Left kidney (tissue), 2 donors: ENCODE measurements around the gene KRT75. TPM values are rescaled to one million over a fixed set of nuclear protein-coding genes. Genes with fewer than 3 reads are reported as not detected.
A peak's percentile ranks its signal among the peaks of the same experiment; 100 is the strongest.
"Not testable (repeated sequence)": the region's sequence is repeated elsewhere in the genome, so short reads cannot be mapped to it uniquely, and the experiment has no call there.

Source experiments
- DNase-seq: peaks from one replicate; pipeline ENCODE4 v3.0.0-alpha.2; 2013
- polyA plus RNA-seq: library from polyadenylated mRNA; unstranded; fragments of 120-200 nt; gene quantifications from one replicate; pipeline ENCODE4 v1.2.1, GENCODE V29; 2013; ENCODE audit not compliant: insufficient read length

KRT75 gene
- polyA plus RNA-seq, 1 donor: not detected

GRCh38 chr12:52415870-52416750 lies 18.1 kb downstream of the KRT75 start:
- peak; percentile 62 for DNase-seq

DNA sequence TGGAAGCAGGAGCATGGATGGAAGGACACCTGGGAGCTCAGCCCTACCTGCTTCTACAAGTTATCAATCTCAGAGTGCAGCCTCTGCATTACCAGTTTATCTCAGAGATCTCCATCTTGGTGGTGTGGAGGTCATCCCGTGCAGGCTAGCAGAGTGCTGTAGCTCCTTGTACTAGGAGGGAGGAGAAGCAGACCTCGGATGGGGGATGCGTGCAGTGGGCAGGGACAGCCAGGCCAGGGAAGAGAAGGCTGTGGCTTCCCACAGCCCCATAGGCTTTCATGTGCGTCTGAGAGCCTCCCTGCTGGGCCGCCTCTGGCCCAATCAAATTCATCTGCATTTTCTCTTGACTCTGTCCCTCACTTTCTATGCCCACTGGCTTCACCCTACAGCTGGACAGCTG lies 19.2 kb downstream of the KRT75 start:
- DNase-seq: no peak

- DNase-seq: no peak
These were observed 20.3 kb downstream of the KRT75 start for GRCh38 chr12:52413782-52414345.

DNA sequence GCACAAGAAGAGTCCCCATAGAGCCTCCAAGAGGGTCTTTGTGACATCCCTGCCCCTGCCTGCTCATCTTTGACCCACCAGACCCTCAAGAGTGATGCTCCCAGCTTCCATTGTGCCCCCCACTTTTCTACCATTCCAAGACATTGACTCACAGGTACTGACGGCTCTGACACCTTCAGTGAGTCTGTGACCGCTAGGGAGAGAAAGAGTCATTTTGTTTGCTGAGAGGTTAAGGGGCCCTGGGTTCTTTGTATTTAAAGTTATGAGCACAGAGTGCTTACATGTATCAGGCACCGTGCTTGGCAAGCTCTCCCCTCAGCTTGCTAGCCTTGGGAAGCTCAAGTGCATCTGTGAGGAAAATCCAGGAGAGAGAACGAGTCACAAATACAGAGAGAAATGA lies 21.0 kb downstream of the KRT75 start:
- DNase-seq: no peak

DNA sequence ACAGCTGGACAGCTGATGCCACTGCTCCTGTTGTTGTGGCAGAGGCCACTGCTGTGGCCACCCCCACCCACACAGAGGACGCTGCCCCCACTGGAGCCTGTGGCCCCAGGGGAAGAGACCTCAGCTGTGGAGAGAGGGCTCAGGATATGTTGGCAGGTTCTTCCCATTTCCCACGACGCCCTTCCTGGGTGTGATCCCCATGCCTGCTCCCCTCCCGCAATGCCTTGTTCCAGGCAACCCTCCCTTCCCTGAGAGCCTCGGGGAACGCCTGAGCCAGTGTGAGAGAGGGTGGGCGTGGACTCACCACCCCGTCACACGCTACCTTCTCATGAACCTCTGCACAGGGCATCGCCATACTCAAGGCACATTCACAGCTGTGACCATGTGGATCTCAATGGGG lies 22.4 kb downstream of the KRT75 start:
- DNase-seq: no peak

DNA sequence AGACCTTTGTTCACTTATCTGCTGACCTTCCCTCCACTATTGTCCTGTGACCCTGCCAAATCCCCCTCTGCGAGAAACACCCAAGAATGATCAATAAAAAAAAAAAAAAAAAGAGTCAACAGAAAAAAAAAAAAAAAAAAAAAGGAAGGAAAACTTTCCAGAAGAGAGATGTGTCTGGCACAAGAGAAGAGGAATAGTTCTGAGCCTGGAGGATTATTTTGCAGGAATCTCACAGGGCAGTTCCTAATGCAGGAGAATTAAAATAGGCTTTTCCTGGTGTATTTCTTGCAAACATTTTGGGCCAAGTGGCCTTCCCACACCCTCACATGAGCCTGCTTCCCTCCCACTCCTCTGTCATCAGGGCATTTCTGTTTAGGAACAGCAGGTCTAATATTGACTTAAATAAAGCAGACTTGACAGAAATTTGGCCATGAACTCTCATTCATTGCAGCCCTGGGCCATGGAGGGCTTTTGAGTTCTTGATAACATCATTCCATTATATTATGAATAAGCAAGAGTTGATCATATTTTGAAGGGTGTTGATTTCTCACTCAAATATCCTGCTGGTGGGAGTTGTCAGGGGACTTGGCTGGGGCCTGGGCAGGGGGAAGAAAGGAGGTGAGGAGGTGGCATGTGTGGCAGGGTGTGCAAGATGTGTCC lies 23.5 kb downstream of the KRT75 start:
- not testable (repeated sequence) for DNase-seq

DNA sequence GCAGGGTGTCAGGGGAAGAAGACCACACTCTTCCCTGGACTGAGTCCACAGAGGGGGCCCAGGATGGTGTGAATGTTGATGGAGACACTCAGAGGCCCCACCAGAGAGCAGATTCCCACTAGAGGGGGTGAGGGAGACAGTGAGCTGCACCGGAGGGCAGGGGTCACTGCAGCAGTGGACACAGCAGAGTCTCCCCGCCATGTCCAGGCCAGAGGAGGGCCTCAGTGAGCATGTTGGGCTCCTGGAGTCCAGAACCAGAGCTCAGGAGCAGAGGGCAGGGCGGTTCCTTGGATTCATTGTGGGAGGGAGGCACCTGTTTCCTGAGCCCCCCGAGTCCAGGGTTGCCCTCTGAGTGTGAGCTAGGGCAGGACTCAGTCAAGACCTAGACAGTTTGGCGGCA lies 26.3 kb downstream of the KRT75 start:
- no peak for DNase-seq

GRCh38 chr12:52405922-52406385 lies 28.2 kb downstream of the KRT75 start, which contains the start of gene KRT82:
KRT82 (minus strand) TSS chr12:52406335; CDS start chr12:52406277, 58 bp downstream.
- no peak for DNase-seq

DNA sequence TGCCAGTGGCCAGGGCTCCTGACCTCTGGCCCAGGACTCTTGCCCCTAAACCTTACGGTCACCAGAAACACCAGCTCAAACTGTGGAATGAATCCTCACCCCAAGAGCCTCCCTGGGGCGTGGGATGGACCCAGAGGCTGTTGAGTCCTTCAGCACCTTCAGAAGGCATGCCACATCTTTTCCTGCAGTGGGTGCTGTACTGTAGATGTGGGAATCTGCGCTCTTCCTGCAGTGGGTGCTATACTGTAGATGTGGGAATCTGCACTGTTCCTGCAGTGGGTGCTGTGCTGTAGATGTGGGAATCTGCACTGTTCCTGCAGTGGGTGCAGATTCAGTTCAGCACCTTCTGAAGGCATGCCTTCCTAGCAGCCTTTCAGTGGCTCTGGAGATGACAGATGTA lies 29.2 kb downstream of the KRT75 start:
- DNase-seq: no peak

DNA sequence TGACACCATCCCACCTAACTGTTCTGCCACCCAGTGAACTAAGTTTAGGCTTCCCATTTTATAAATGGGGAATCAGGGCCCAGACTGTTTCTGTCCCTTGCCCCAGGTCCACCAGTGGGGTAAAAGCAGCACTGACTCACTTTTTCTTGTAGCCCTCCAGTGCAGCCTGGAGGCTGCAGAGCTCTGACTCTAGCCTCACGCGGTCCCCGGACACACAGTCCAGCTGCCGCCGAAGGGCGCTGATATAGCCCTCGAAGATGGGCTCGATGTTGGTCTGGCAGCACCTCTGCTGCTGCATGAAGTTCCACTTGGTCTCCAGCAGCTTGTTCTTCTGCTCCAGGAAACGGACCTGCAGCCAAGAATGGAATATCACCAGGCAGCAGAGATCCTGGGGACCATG lies 30.6 kb downstream of the KRT75 start:
- no peak for DNase-seq

- no peak for DNase-seq
These were observed 31.2 kb downstream of the KRT75 start for GRCh38 chr12:52402873-52403540.

- DNase-seq: no peak
These were observed 31.8 kb downstream of the KRT75 start for GRCh38 chr12:52402377-52402776.

GRCh38 chr12:52401926-52402325 lies 32.2 kb downstream of the KRT75 start:
- no peak for DNase-seq

DNA sequence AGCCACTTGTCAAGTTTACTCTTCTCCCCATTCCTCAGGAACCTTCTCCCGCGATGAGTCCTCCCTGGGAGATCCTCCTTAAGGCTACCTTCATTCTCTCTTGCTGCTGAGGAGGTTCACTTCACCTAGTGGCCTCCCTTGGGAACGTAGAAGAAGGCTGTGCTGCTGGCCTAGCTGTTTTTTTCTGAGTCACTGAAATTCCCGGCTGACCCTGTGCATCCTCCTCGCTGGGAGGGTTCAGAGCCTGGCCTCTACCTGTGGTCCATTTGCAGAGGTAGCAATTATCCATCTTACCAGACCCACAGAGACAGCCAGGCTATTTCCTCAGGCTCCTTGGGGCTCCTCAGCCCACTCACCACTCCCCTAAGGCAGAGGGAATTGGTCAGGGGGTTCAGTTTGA lies 32.6 kb downstream of the KRT75 start:
- DNase-seq: no peak

- DNase-seq: no peak
These were observed 33.3 kb downstream of the KRT75 start for GRCh38 chr12:52400906-52401305.

GRCh38 chr12:52399756-52400155 lies 34.4 kb downstream of the KRT75 start:
- DNase-seq: no peak

GRCh38 chr12:52398176-52398575 lies 36.0 kb downstream of the KRT75 start:
- no peak for DNase-seq

DNA sequence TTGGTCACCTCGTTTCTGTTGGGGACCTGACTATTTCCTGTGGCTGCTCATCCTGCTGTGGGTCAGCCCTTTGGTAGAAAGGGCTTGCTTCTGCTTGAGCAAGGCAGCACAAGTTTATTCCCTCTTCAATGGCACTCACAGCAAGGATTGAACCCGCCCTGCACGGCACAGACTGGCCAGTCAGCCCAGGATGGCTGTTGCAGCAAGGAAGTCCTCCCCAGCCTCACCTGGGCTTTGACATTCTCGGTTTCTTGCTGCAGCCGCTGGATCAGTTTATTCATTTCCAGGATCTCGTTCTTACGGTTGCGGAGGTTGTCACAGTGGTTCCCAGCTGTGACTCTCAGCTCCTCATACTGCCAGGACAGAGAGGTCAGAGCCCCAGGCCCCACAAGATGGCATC lies 37.5 kb downstream of the KRT75 start:
- no peak for DNase-seq

DNA sequence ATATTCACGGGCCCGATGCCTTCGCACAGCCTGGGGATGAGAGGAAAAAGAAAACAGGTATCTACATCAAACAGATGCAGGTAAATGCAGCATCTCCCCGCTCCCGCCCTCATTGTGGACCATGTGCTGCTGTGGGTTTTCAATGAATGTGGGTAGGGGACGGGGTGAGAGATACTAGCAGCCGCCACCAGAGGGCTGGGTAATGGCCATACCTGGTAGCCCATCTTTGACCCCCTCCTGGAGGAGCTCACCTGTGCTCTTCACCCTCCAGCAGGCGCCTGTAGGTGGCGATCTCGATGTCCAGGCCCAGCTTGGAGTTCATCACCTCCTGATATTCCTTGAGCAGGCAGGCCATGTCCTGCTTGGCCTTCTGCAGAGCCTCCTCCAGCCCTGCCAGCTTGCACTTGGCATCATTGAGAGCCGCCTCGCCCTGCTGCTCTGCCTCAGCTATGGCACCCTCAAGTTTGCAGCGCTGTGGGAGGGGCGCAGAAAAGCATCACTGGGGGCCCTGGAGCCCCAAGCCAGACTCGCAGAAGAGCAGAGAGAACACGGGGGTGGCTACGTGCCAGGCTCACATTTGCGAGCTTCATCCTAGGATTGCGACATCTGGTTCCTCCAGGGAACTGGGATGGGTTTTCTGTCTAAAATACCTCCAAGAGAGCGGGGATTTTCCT lies 38.3 kb downstream of the KRT75 start:
- no peak for DNase-seq

DNA sequence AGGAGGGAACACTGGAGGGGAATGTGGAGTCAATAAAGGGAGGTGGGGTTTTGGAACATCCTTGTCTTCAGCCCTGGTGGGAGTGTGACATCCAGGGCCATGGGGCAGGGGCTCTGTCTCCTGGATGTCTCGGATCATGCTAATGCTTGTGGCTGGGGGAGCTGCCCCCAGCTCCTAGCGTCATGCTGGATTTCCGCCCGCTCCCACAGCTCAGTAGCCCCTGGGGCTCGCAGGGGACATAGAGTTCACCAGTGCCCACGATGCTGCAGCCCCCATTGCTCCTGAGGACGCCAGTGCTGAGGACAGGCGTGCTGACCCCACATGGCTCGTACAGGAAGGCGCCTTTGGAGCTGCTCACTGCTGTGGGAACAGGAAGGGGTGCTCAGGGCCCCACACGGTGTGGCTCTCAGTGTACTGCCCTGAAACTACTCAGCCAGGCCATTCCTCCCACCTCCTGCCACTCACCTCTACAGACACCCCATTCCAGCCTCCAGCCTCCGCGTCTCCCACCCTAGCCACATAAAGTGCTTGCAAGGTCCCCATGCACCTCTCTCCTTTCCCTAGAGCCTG lies 39.2 kb downstream of the KRT75 start:
- no peak for DNase-seq

DNA sequence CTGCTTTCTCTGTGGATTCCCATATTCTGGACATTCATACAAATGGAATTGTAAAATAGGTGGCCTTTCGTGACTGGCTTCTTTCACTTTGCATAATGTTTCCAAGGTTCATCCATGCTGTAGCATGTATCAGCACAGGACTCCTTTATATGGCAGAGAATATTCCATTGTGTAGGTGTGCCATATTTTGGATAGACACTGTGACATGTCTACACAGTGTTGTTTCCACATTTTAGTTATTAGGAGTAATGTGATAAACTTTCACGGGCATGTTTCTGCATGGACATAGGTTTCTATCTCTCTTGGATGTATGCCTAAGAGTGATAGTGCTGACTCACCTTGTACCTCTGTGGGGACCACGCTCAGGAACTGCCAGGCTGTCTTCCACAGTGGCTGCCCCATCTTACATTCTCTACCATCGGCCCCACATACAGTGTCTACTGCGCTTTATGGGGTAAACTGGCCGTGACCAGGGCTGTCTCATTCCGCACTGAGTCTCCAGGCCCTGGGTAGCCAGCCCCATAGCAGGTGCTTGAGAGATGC lies 41.6 kb downstream of the KRT75 start:
- DNase-seq: no peak
